SHP77 (cell line): ENCODE data around the gene DCDC1.

ENCODE experiments used
- DNase-seq, 2 experiments: peaks; one replicate each; lab custom pipeline; 2025; lab: John Stamatoyannopoulos, UW

DCDC1 gene

GRCh38 chr11:31106968-31107576, 262.5 kb downstream of the DCDC1 start:
- DNase-seq: peak; percentile 2

GRCh38 chr11:31106326-31106725, 263.2 kb downstream of the DCDC1 start:
- no peak for DNase-seq

- no peak for DNase-seq
These were observed 266.7 kb downstream of the DCDC1 start for GRCh38 chr11:31102875-31103274.

GRCh38 chr11:31102316-31102715, 267.2 kb downstream of the DCDC1 start:
- DNase-seq: no peak

- no peak for DNase-seq
These were observed 273.2 kb downstream of the DCDC1 start for GRCh38 chr11:31096191-31096805.

- no peak for DNase-seq
These were observed 276.9 kb downstream of the DCDC1 start for GRCh38 chr11:31092638-31093037.

- no peak for DNase-seq
These were observed 280.4 kb downstream of the DCDC1 start for GRCh38 chr11:31089117-31089516.

GRCh38 chr11:31069447-31070205, 299.9 kb downstream of the DCDC1 start:
- DNase-seq: no peak

GRCh38 chr11:31060880-31061279, 308.7 kb downstream of the DCDC1 start:
- no peak for DNase-seq

GRCh38 chr11:31059529-31059928, 310.0 kb downstream of the DCDC1 start:
- DNase-seq: no peak

GRCh38 chr11:31050061-31050765, 319.3 kb downstream of the DCDC1 start:
- DNase-seq: peak; percentile 62 to 66

GRCh38 chr11:31045335-31045734, 324.2 kb downstream of the DCDC1 start:
- DNase-seq: no peak

GRCh38 chr11:31030138-31030792, 339.3 kb downstream of the DCDC1 start:
- no peak for DNase-seq

GRCh38 chr11:31026315-31026714, 343.2 kb downstream of the DCDC1 start:
- DNase-seq: no peak

- DNase-seq: no peak
These were observed 347.5 kb downstream of the DCDC1 start for GRCh38 chr11:31022080-31022479.

- no peak for DNase-seq
These were observed 349.8 kb downstream of the DCDC1 start for GRCh38 chr11:31019786-31020185.

- no peak for DNase-seq
These were observed 364.3 kb downstream of the DCDC1 start for GRCh38 chr11:31005202-31005601.

GRCh38 chr11:31001427-31001826, 368.1 kb downstream of the DCDC1 start:
- DNase-seq: no peak

- no peak for DNase-seq
These were observed 369.2 kb downstream of the DCDC1 start for GRCh38 chr11:31000381-31000780.

GRCh38 chr11:30992513-30992849, 377.1 kb downstream of the DCDC1 start:
- DNase-seq: no peak

GRCh38 chr11:30991802-30992512, 377.6 kb downstream of the DCDC1 start:
- no peak for DNase-seq

- no peak for DNase-seq
These were observed 378.2 kb downstream of the DCDC1 start for GRCh38 chr11:30991376-30991775.
